Thoracic aorta (tissue), 2 donors: ENCODE results near the gene PEX11G. TPM values are rescaled to one million over a fixed set of nuclear protein-coding genes. Genes with fewer than 3 reads are reported as not detected.

ENCODE experiments used
- ATAC-seq: fragments of 150-250 bp; one replicate; pipeline ENCODE4 v1.8.0; 2017; ENCODE audit warnings: low read depth; ENCODE audit not compliant: insufficient number of reproducible peaks, low FRiP score
- DNase-seq: peaks from one replicate; pipeline ENCODE4 v3.0.0-alpha.2; 2020; ENCODE audit warnings: low spot score
- H3K27ac ChIP-seq, 2 donors: fragments of 200-600 bp; sonication (generic); 1 replicate in 1 of 2; 2 replicates in 1 of 2; pipeline ENCODE4 v1.5.1; 2016; ENCODE audit warnings: mild to moderate bottlenecking in 2 of 2, moderate library complexity in 2 of 2
- H3K27me3 ChIP-seq: fragments of 200-600 bp; sonication (generic); replicated peaks from 2 replicates; pipeline ENCODE4 v1.6.0; 2016; ENCODE audit warnings: mild to moderate bottlenecking; ENCODE audit not compliant: insufficient read depth
- H3K36me3 ChIP-seq: fragments of 200-600 bp; sonication (generic); one replicate; pipeline ENCODE4 v1.5.1; 2016
- H3K4me1 ChIP-seq, 2 donors: fragments of 200-600 bp; sonication (generic); 1 replicate in 1 of 2; 2 replicates in 1 of 2; pipeline versions ENCODE4 v1.5.1 to v1.6.0; 2016; ENCODE audit warnings: low read depth in 2 of 2, mild to moderate bottlenecking in 1 of 2; ENCODE audit not compliant: control insufficient read depth in 1 of 2
- H3K4me3 ChIP-seq: fragments of 200-600 bp; sonication (generic); 2 replicates; pipeline ENCODE4 v1.5.1; 2016; ENCODE audit warnings: mild to moderate bottlenecking
- H3K9me3 ChIP-seq: fragments of 200-600 bp; sonication (generic); 2 replicates; pipeline ENCODE4 v1.5.1; 2016
- CTCF ChIP-seq: fragments of 200-600 bp; sonication (generic); IDR thresholded peaks from one replicate; pipeline ENCODE4 v1.5.1; 2019; ENCODE audit warnings: antibody characterized with exemption
- total RNA-seq, 2 donors: library from RNA; depleted of rRNA; stranded (reverse); fragments of >200 nt; gene quantifications; one replicate each; pipeline versions ENCODE4 v1.1.0 to v1.2.3, GENCODE V29; 2016

The PEX11G gene
- total RNA-seq, 2 donors from 2014 or later, result 0.63 TPM; not detected in 1

GRCh38 chr19:7461841-7462629 lies 26.8 kb downstream of the PEX11G start:
- no peak for ATAC-seq
- no peak for DNase-seq
- no peak overlapping the region for H3K27ac ChIP-seq
- H3K9me3 ChIP-seq, result no peaks in the 10 kb centered on the region
- H3K36me3 ChIP-seq, result peaks cover 43% of the 10 kb centered on the region
- H3K4me1 ChIP-seq, result no peaks in the 10 kb centered on the region
- TF ChIP-seq CTCF, result no peak
- H3K27me3 ChIP-seq, result no peaks in the 10 kb centered on the region
- no peak overlapping the region for H3K4me3 ChIP-seq

DNA sequence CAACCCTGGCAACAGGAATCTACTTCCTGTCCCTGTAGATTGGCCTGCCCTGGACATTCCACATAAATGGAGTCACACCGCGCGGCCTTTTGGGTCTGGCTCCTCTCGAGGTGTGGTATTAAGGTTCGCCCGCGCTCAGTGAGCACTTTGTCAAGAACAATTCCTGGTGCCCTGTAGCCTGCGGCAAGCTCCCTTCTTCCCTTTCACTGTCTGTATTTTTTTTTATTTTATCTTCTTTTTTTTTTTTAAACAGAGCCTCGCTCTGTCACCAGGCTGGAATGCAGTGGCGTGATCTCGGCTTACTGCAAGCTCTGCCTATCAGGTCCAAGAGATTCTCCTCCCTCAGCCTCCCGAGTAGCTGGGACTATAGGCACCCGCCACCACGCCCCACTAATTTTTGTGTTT lies 28.3 kb downstream of the PEX11G start:
- Histone ChIP-seq H3K4me3 (no peak overlapping the region), H3K4me1 (no peaks in the 10 kb centered on the region), H3K9me3 (no peaks in the 10 kb centered on the region), H3K36me3 (peaks cover 40% of the 10 kb centered on the region), H3K27me3 (no peaks in the 10 kb centered on the region), H3K27ac (no peak overlapping the region)
- no peak for TF ChIP-seq CTCF
- ATAC-seq, result no peak
- no peak for DNase-seq

- Histone ChIP-seq H3K27me3 (no peaks in the 10 kb centered on the region), H3K4me3 (no peak overlapping the region), H3K9me3 (no peaks in the 10 kb centered on the region), H3K27ac (no peak overlapping the region), H3K36me3 (peaks cover 32% of the 10 kb centered on the region), H3K4me1 (no peaks in the 10 kb centered on the region)
- ATAC-seq (no peak), DNase-seq (no peak)
- TF ChIP-seq CTCF, result no peak
Observed at GRCh38 chr19:7459773-7460172, 29.1 kb downstream of the PEX11G start.

DNA sequence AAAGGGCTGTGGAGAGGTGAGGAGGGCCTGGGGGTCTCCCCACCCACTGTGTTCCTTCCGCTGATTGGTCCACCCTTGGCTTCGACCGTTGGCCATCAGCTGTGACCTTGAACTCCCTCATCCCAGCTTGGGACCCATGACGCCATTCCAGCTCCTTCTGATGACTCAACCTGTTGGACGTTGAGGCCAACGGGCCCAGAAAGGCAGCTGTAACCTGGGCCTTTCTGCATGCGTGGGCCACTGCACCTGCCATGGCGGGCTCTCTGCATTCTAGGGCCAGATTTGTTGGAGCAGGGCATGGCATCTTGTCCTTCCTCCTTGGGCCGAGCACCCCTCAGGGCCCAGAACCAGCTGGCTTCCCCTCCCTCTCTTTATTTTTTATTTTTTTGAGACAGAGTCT lies 30.2 kb downstream of the PEX11G start:
- Histone ChIP-seq H3K27ac (no peak overlapping the region), H3K27me3 (no peaks in the 10 kb centered on the region), H3K9me3 (no peaks in the 10 kb centered on the region), H3K4me3 (no peak overlapping the region), H3K36me3 (peaks cover 27% of the 10 kb centered on the region), H3K4me1 (no peaks in the 10 kb centered on the region)
- ATAC-seq (no peak), DNase-seq (no peak)
- TF ChIP-seq CTCF, result no peak

DNA sequence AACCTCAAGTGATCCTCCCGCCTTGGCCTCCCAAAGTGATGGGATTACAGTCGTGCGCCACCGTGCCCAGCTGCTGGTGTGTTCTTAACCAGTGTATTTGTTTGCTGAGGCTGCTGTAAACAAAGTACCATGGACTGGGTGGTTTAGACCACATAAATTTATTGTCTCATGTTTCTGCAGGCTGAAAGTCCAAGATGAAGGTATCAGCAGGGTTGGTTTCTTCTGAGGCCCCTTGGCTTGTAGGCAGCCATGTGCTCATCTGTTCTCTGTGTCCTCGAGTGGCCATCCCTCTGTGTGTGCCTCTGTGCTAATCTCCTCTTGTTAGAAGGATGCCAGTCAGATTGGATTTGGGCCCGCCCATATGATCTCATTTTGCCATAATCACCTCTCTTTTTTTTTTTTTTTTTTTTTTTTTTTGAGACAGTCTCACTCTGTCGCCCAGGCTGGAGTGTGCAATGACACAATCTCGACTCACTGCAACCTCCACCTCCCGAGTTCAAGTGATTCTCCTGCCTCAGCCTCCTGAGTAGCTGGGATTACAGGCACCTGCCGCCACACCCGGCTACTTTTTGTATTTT lies 31.8 kb downstream of the PEX11G start:
- Histone ChIP-seq H3K27me3 (no peaks in the 10 kb centered on the region), H3K36me3 (peaks cover 25% of the 10 kb centered on the region), H3K9me3 (no peaks in the 10 kb centered on the region), H3K4me1 (no peaks in the 10 kb centered on the region), H3K27ac (no peak overlapping the region), H3K4me3 (no peak overlapping the region)
- no peak for TF ChIP-seq CTCF
- DNase-seq (no peak), ATAC-seq (no peak)
